NCI-H2227 (cell line): ENCODE results near the gene ZNF785.

Experiments
- DNase-seq: peaks from one replicate; lab custom pipeline; 2025; ENCODE audit not compliant: unreplicated experiment; lab: John Stamatoyannopoulos, UW

Gene ZNF785

DNA sequence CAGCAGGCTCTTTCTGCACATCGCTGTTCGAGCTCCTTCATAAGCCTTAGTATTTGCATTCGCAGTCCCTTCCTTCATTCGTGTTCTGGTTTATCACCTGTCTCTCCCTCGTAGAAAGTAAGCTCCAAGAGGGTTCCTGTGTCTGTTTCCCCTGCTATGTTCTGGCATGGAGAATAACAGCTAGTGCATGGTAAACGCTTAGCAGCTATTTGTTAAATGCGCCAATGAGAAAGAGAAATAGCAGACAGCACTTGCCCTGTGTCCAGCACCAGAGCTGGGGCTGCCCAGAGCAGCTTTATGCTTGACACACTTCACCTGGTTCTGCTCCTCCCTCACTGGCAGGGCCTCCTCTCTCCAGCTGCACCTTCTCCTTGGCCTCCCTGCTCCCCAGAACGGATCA is 19.5 kb downstream of the ZNF785 start:
- DNase-seq = no peak

- DNase-seq = no peak
Observed at GRCh38 chr16:30565526-30565925, 20.0 kb downstream of the ZNF785 start.

DNA sequence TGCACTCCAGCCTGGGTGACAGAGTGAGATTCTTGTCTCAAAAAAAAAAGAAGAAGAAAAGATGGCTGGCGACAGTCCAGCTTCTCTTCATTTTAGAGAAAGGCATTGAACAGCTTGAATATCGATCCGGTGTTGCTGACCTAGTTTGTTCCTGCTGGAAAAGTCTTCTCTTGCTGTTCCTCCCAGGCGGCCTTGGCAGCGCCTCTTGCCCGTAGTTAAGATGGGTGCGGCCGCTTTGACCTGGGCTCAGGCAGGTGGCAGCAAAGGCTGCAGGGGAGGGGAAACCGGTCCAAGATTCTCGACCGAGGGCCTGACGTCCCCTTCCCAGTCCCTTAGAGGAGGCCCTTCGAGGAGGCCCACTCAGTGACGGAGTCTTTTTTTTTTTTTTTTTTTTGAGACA is 23.5 kb downstream of the ZNF785 start:
- no peak for DNase-seq

- no peak for DNase-seq
Observed at GRCh38 chr16:30561089-30561816, 24.2 kb downstream of the ZNF785 start.

DNA sequence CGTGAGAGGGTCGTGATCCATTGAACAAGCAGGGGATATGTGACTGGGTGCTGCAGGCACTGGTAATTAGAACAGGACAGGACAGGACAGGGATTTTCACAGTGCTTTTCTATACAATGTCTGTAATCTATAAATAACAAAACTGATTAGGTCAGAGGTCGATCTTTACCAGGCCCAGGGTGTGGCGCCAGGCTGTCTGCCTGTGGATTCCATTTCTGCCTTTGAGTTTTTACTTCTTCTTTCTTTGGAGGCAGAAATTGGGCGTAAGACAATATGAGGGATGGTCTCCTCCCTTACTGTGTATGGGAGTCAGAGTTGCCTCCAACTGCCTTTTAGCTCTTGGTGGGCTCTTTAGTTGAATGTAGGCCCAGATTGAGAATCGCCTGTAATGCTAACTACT is 25.8 kb downstream of the ZNF785 start:
- no peak for DNase-seq

DNA sequence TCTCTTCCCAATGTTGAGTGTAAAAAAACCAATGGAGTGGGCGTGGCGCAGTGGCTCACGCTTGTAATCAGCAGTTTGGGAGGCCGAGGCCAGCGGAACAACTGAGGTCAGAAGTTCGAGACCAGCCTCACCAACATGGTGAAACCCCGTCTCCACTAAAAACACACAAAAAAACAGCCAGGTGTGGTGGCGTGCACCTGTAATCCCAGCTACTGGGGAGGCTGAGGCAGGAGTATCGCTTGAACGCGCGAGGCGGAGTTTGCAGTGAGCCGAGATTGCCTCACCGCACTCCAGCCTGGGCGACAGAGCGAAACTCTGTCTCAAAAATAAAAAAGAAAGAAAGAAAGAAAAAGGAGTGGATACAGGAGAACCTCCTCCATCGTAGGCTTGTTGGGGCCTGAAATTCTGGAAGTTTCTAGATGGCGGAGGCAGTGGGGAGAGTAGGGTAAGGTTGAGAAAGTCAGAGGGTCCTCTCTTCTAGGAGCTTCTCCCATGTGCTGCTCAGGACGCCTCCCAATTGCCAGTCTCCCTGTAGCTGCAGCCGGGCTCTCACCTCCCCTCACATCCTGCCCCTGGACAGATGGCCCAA is 26.6 kb downstream of the ZNF785 start:
- DNase-seq = no peak

DNA sequence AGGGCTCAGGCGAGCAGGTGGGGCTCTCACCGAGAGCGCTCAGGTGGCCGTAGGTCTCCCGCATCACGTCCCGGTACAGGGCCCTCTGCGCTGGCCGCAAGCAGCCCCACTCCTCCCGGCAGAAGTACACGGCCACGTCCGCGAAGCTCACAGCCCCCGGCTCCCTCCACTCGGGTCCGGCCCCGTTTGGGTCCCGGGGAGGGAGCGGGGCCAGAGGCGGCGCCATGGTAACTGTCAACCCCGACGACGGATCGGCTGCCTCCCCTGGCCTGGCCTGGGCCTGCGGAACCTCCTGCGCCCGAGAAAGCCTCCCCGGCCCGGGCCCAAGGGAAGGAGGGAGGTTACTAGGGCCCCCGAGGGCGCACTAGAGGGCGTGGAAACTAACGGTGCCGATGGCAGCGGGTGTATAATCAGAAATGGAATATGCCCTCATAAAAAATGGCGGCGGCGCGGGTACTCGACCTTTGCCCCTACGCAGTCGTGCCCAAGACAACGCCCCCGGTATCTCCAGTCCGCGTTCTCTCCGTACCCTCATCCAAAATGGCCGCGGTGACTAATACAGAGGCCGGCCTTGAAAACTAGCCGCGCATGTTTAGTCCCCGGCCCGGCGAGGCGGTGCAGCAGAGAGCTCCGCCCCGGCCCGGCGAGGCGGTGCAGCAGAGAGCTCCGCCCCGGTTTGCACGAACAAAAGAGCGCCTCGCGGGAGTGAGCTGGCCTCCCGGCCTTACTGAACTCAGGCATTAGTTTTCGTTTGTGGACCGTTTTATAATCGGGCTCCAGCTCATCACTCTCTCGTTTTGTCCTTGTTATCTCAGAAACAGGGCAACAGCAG is 27.3 kb downstream of the ZNF785 start, which contains the start of gene ZNF764:
TSS of gene ZNF764 (minus strand) at position 418 of the 832 bp plus-strand sequence. CDS start at position 226, 192 bp downstream.
- peak; percentile 99 for DNase-seq

GRCh38 chr16:30557707-30557956 is 27.9 kb downstream of the ZNF785 start:
- DNase-seq = no peak

DNA sequence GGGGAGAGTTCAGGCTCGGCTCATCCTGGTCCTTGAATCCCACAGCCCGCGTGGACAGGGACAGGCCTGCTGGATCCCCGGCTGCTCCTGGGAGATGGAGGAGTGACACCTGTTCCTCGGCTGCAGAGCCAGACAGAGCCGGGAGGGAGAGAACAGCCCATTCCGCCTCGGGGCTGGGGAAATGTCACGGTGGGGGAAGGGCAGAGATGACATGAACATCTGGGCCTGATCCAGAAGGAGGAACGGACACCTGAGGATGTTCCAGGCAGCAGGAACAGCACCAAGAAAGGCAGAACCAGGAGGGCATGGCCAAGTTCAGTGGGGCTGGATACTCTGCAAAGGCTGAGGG is 29.4 kb downstream of the ZNF785 start:
- DNase-seq = no peak

DNA sequence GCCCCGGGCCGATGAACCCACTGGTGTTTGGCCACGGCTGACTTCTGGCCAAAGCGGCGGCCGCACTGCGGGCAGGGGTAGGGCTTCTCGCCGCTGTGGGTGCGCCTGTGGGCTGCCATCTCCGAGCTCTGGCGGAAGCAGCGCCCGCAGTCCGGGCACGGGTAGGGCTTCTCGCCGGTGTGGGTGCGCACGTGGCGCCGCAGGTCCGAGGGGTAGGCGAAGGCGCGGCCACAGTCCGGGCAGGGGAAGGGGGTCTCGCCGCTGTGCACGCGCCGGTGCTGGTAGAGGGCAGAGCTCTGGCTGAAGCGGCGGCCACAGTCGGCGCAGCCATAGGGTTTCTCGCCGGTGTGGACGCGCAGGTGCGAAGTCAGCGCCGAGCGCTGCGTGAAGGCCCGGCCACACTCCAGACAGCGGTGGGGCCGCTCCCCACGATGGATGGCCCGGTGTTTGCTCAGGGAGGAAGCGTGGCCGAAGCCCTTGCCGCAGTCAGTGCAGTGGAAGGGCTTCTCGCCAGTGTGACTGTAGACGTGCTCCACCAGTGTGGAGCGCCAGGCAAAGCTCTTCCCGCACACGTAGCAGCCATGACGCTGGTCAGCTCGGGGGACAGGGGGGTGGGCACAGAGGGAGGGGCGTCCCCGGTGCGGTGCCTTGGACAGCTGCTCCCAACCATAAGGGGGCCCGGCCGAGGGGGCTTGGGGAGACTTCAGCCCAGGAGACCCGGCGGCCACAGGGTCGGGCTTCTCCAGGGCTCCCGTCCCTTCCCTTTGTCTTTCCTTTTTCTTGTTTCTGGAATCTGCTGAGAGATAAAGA is 30.0 kb downstream of the ZNF785 start:
- no peak for DNase-seq

- DNase-seq = no peak
Observed at GRCh38 chr16:30554557-30555314, 30.8 kb downstream of the ZNF785 start.

DNA sequence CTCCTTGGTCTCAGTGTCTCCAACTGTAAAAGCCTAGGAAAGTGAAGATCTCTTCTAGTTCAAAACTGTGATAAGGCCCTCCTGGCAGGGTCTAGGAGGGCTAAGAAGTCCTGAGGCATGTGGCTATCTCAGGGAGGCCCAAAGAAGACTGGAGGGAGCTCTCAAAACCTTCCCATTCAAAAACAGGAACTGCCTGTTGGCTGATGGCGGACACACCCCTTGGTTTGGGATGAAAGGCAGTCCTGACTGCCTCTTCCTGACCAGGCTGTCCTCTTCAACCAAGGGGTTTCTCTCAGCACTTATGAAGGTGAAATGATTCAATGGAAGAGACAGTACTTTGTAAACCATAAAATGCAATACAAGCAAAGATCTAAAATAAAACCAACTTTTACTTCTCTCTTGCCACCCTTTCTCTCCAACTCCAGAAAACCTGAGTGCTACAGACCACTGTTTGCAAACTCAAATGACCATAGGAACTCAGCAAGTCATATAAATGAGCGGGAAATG is 32.1 kb downstream of the ZNF785 start:
- no peak for DNase-seq

GRCh38 chr16:30552956-30553355 is 32.5 kb downstream of the ZNF785 start:
- no peak for DNase-seq

DNA sequence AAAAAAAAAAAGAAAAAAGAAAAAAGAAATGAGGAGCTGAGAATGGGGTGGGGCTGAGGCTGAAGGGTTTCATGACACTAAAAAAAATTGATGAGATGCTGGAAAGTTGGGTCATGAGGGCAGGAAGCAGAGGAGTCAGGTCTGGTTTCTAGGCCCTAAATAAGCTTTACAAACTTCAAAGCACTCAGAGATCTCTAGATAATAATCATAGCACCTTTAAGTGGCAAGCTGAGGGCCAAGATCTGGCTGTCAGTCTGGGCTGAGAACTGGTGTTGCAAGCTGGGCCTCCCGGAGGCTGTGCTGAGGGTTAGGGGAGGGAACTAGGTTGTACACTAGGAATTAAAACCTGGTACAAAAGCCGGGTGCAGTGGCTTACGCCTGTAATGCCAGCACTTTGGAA is 33.7 kb downstream of the ZNF785 start:
- DNase-seq = no peak

- no peak for DNase-seq
Observed at GRCh38 chr16:30548416-30549253, 36.9 kb downstream of the ZNF785 start.

- DNase-seq = no peak
Observed at GRCh38 chr16:30546115-30546514, 39.4 kb downstream of the ZNF785 start.

DNA sequence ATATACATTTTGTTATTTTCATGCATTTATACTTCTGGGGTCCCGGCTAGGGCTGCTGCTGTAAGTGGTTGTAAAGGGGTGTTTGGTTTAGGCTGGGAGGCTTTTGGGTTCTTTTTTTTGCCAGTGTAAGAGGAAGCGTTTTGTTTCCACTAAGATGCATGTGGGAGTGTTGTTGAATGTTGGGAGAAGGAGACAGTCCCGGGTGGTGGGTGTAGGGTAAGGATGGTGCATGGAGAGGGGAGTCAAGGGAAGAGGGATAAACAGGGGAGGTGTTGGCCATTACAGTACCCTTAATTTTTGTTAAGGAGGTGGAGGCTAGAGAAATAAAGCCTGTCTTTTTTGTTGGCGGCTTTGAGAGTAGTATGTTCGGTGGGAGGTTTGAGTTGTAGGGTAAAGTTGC is 42.4 kb downstream of the ZNF785 start:
- DNase-seq = no peak

- no peak for DNase-seq
Observed at GRCh38 chr16:30541502-30542329, 43.8 kb downstream of the ZNF785 start.
